Measurements from ENCODE around the gene DDX17. TPM values are rescaled to one million over a fixed set of nuclear protein-coding genes. Genes with fewer than 3 reads are reported as not detected.

DDX17 gene
- total RNA-seq, 4 donors from 2014 or later: 315 to 696 (median 363) TPM

- DNase-seq (ENCODE audit: low spot score in 2 of 2): no peak
- Histone ChIP-seq H3K4me1 (peaks cover 18% of the 10 kb centered on the region), H3K9me3 (no peaks in the 10 kb centered on the region), H3K36me3 (no peaks in the 10 kb centered on the region), H3K27me3 (peaks cover 88% of the 10 kb centered on the region), H3K27ac (no peak overlapping the region), H3K4me3 (no peak overlapping the region)
- 93% methylated on average over 3 of the region's 3 CpGs for WGBS
- TF ChIP-seq POLR2AphosphoS5 (IDR thresholded peaks at IDR 0.05): no peak
- no peak for TF ChIP-seq CTCF (IDR thresholded peaks at IDR 0.05)
- TF ChIP-seq EP300 (IDR thresholded peaks at IDR 0.05): no peak
- no peak for TF ChIP-seq POLR2A (IDR thresholded peaks at IDR 0.05)
Observed at GRCh38 chr22:38453996-38454352, 52.1 kb downstream of the DDX17 start.

GRCh38 chr22:38453066-38453672 is 52.9 kb downstream of the DDX17 start:
- H3K36me3 ChIP-seq: no peaks in the 10 kb centered on the region
- H3K9me3 ChIP-seq: no peaks in the 10 kb centered on the region
- no peak overlapping the region for H3K27ac ChIP-seq
- TF ChIP-seq EP300 (IDR thresholded peaks at IDR 0.05) (no peak), POLR2AphosphoS5 (IDR thresholded peaks at IDR 0.05) (no peak), POLR2A (IDR thresholded peaks at IDR 0.05) (no peak), CTCF (IDR thresholded peaks at IDR 0.05) (no peak)
- WGBS: 78% methylated on average over 11 of the region's 11 CpGs
- DNase-seq (ENCODE audit: low spot score in 2 of 2): no peak
- peaks cover 18% of the 10 kb centered on the region for H3K4me1 ChIP-seq
- no peak overlapping the region for H3K4me3 ChIP-seq
- peaks cover 81% of the 10 kb centered on the region for H3K27me3 ChIP-seq

GRCh38 chr22:38452373-38453065 is 53.6 kb downstream of the DDX17 start:
- H3K27me3 ChIP-seq: peaks cover 79% of the 10 kb centered on the region
- no peaks in the 10 kb centered on the region for H3K9me3 ChIP-seq
- no peak overlapping the region for H3K4me3 ChIP-seq
- no peak for DNase-seq (ENCODE audit: low spot score in 2 of 2)
- H3K36me3 ChIP-seq: no peaks in the 10 kb centered on the region
- peaks cover 18% of the 10 kb centered on the region for H3K4me1 ChIP-seq
- WGBS: 29% methylated on average over 22 of the region's 25 CpGs
- TF ChIP-seq POLR2A (IDR thresholded peaks at IDR 0.05) (no peak), EP300 (IDR thresholded peaks at IDR 0.05) (no peak), CTCF (IDR thresholded peaks at IDR 0.05) (no peak), POLR2AphosphoS5 (IDR thresholded peaks at IDR 0.05) (no peak)
- H3K27ac ChIP-seq: no peak overlapping the region

- DNase-seq (ENCODE audit: low spot score in 2 of 2): no peak
- 71% methylated on average over 4 of the region's 4 CpGs for WGBS
- peaks cover 18% of the 10 kb centered on the region for H3K4me1 ChIP-seq
- H3K4me3 ChIP-seq: no peak overlapping the region
- peaks cover 73% of the 10 kb centered on the region for H3K27me3 ChIP-seq
- no peak for TF ChIP-seq POLR2AphosphoS5 (IDR thresholded peaks at IDR 0.05)
- no peak for TF ChIP-seq EP300 (IDR thresholded peaks at IDR 0.05)
- TF ChIP-seq POLR2A (IDR thresholded peaks at IDR 0.05): no peak
- no peak for TF ChIP-seq CTCF (IDR thresholded peaks at IDR 0.05)
- H3K9me3 ChIP-seq: no peaks in the 10 kb centered on the region
- no peak overlapping the region for H3K27ac ChIP-seq
- no peaks in the 10 kb centered on the region for H3K36me3 ChIP-seq
Observed at GRCh38 chr22:38451864-38452263, 54.2 kb downstream of the DDX17 start.

GRCh38 chr22:38451404-38451803 is 54.7 kb downstream of the DDX17 start:
- WGBS: 81% methylated on average over 2 of the region's 2 CpGs
- H3K4me1 ChIP-seq: peaks cover 18% of the 10 kb centered on the region
- no peak overlapping the region for H3K27ac ChIP-seq
- peaks cover 69% of the 10 kb centered on the region for H3K27me3 ChIP-seq
- no peak for DNase-seq (ENCODE audit: low spot score in 2 of 2)
- no peak overlapping the region for H3K4me3 ChIP-seq
- H3K36me3 ChIP-seq: no peaks in the 10 kb centered on the region
- TF ChIP-seq POLR2A (IDR thresholded peaks at IDR 0.05) (no peak), POLR2AphosphoS5 (IDR thresholded peaks at IDR 0.05) (no peak), EP300 (IDR thresholded peaks at IDR 0.05) (no peak), CTCF (IDR thresholded peaks at IDR 0.05) (no peak)
- H3K9me3 ChIP-seq: no peaks in the 10 kb centered on the region
